ENCODE results near the gene CT47C1.

The CT47C1 gene

GRCh38 chrX:119073200-119073905 is 560 bp downstream of the CT47C1 start:
- no peak for DNase-seq (ENCODE audit: low read depth in 2 of 2)

DNA sequence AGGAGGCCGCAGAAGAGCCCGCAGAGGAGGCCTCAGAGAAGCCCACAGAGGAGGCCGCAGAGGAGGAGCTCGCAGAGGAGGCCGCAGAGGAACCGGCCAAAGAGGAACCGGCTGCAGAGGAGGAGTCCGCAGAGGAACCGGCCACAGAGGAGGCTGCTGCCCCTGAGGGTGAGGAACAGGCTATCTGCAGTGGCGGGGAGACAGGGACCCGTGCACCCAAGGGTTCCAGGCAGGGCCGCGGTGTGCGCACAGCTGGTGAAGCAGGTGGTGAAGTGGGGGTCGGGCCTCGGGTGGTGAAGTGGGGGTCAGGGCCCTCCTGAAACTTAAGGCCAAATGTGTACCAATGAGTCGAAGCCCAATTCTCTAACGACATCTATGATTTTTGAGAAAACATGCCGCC is 1.1 kb downstream of the CT47C1 start:
- DNase-seq (ENCODE audit: low read depth in 2 of 2) = no peak

- DNase-seq (ENCODE audit: low read depth in 2 of 2) = no peak
Measured at GRCh38 chrX:119075270-119076025, 2.7 kb downstream of the CT47C1 start.

DNA sequence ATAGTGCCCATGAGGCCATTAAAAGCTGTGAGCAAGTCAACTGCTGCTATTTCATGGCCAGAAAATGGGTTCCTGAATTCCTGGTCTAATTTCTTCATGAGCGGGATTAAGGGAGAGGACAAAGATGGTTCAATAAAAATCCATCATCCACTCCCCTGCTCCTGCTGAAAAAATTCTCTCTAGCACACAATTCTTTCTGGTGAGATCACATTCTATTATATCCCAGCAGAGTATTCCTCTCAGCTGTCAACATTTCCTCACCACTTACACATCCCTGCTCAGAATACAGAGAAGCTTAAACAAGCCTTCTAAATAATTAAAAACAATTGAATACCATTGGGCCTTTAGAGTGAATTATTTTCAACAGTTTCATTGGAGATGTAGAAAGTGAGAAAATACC is 9.5 kb downstream of the CT47C1 start:
- no peak for DNase-seq (ENCODE audit: low read depth in 2 of 2)

GRCh38 chrX:119084766-119085165 is 12.0 kb downstream of the CT47C1 start:
- DNase-seq (ENCODE audit: low read depth in 2 of 2) = no peak

DNA sequence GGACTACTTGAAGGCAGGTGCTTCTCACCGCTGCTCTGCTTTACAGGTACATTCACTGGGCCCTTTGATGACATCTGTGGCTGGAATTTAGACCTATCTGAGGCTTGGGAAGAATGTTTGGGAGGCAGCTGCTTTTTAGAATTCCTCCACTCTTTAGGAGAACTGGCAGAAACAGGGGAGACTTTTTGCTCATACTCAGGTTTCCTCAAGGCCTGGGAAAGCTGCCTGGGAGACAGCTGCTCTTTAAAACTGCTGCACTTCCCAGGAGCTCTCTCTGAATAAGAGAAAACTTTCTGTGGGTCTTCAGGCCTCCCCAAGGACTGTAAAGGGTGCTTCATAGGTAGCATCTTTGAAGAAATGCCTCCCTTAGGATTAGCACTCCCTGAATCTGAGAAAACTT is 14.3 kb downstream of the CT47C1 start:
- DNase-seq (ENCODE audit: low read depth in 2 of 2) = no peak

- DNase-seq (ENCODE audit: low read depth in 2 of 2) = no peak
Measured at GRCh38 chrX:119089619-119090018, 16.8 kb downstream of the CT47C1 start.

DNA sequence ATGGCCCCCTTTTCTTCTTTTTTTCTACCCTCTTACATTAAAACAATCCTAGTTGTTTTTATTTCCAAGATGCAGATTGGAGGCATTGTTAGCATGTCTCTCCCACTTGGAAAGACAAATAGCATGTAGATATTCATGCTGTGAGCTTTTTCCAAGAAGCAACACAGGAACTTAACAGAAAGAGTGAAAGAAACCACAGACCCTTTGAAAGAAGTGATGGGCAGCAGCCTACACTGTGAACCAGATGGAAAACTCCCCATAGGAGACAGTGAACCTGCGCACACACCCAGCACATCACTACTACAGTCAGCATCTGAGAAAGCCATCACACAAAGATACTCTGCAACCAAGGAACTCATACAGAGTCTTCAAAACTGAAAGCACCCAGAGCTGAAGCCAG is 17.8 kb downstream of the CT47C1 start:
- DNase-seq (ENCODE audit: low read depth in 2 of 2) = no peak

DNA sequence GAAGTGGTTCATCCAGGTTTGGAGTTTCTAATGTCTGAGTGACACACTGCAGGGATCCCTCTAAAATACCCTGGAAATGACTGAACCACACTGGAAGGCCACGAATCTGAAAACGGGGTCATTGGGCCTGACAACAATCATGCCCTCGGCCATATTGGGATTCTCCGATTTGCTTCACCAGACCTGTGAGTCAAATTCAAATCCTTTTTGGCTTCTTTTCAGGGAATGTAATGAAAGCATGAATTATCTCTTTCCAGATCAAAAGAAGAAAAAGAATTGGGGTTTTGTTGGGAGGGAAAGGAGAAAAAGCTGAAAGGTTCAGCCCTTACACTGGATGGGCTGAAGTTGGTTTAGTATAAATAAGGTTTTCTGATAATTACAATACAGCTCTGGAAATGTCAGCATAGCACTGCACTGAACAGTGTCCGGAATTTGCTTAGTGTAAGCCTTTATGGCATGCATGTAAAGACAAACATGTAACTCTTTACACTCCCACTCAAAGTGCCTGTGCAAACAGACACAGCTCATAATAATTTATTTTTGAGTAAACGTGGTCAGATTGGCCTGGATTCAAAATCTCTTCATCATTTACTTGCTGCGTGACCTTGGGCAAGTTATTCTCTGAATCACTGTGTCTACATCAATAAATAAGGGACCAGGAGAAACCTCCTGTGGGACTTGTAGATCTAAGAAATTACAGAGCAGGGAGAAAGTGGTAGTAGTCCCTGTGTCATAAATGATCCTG is 21.4 kb downstream of the CT47C1 start:
- no peak for DNase-seq (ENCODE audit: low read depth in 2 of 2)

DNA sequence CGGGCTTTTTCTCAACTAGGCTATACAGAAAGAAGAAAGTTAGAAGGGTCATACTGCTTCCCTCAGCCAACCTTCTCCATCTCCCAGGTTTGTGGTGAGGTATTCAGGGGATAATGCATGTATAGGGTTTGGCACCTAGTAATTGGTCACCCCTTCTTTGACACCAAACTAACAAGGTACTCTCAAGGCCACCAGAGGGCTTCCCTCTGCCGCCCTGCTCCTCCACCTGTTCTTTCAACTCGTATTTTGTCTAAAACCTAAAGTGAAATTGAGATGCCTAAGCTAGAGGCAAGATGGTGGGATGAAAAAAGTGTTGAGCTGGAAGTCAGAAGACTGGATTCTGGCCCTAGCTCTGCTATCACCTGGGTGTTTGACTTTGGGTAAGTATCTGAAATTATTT is 22.0 kb downstream of the CT47C1 start:
- DNase-seq (ENCODE audit: low read depth in 2 of 2) = no peak

- DNase-seq (ENCODE audit: low read depth in 2 of 2) = no peak
Measured at GRCh38 chrX:119095936-119096335, 23.1 kb downstream of the CT47C1 start.

DNA sequence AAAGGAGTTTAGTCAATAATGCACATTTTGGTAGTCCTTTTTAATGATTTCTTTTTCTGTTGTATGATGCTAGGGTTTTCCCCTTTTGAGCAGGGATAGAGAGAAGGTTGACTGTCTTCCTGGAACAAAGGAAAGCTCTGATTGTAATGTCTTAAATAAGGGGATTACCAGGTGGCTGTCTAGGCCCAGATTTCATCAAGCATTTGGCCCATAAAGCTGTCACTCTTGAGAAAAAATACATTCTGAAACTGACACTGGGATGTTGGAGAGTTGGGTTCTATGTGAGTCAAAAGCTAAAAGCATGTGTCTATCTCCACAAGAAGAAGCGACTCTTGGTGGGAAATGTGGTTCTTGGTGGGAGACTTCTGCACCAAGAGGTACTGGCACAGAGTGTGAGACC is 28.4 kb downstream of the CT47C1 start:
- no peak for DNase-seq (ENCODE audit: low read depth in 2 of 2)

DNA sequence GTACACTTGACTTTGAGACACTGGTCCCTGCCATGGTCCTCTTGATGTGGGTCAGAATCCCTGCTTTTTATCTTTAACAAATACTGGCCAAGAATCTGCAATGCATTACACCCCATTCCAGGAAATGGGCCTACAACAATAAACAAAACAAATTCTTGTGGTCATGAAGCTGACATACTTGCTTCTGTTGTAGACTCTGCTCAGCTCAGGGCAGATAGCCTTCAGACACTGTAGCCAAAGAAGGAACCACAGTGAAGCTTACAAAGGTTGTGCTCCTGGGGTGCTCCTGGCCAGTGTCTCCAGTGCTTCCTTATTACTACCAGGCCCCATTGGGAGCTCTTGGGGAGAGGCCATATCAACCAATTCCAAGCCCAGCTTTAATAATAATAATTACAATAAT is 33.0 kb downstream of the CT47C1 start:
- DNase-seq (ENCODE audit: low read depth in 2 of 2) = no peak

- DNase-seq (ENCODE audit: low read depth in 2 of 2) = no peak
Measured at GRCh38 chrX:119107206-119107605, 34.4 kb downstream of the CT47C1 start.

- peak; percentile 4 to 9 for DNase-seq (ENCODE audit: low read depth in 2 of 2)
Measured at GRCh38 chrX:119118780-119119395, 46.1 kb downstream of the CT47C1 start.

DNA sequence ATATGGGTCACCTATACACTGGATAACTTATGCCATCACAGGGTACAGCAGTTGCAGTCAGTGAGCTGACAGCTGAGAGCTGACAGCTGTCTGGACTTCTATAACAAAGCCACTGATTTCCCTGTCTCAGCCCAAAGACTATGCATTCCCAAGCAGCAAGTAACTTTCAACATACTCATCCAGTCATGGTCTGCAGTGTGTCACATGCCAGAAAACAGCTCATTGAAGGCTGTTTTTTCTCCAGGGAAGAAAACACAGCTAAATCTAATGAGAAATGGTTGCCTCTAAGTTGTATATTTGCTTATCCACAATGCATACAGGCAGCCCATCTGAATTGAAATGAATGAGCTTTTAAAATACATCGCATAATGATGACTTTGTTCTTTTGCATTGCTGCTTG is 48.5 kb downstream of the CT47C1 start:
- DNase-seq (ENCODE audit: low read depth in 2 of 2) = no peak

All from stimulated activated CD8-positive, alpha-beta memory T cell treated with anti-CD3 and anti-CD28 coated beads, Interleukin-2, amount 100 ng/mL, for 1 hour (primary cell).